GM23338 (cell line): ENCODE results near the gene QKI.

Experiments
- EZH2 ChIP-seq: fragments of 200-600 bp; sonication (generic); IDR thresholded peaks from one replicate; pipeline ENCODE4 v1.8.0; 2017; ENCODE audit warnings: antibody characterized with exemption, mild to moderate bottlenecking, low read depth; ENCODE audit not compliant: unreplicated experiment
- EZH2phosphoT487 ChIP-seq: fragments of 200-600 bp; sonication (generic); IDR thresholded peaks from one replicate; pipeline ENCODE4 v1.8.1; 2018; ENCODE audit warnings: antibody characterized with exemption; ENCODE audit not compliant: unreplicated experiment
- JUNB ChIP-seq: IDR thresholded peaks from one replicate; pipeline ENCODE4 v1.6.1; 2016; ENCODE audit warnings: antibody characterized with exemption; ENCODE audit not compliant: unreplicated experiment
- POLR2AphosphoS5 ChIP-seq: IDR thresholded peaks from 2 replicates; pipeline ENCODE4 v1.6.1; 2016; ENCODE audit warnings: antibody characterized with exemption, low read depth
- STAT1 ChIP-seq: IDR thresholded peaks from one replicate; pipeline ENCODE4 v1.6.1; 2016; ENCODE audit warnings: antibody characterized with exemption; ENCODE audit not compliant: unreplicated experiment
- ZNF114 ChIP-seq: fragments of 250-450 bp; sonication (Bioruptor Pico); IDR thresholded peaks from 2 replicates; pipeline ENCODE4 v1.5.0; 2020; ENCODE audit warnings: mild to moderate bottlenecking, moderate library complexity
- TF ChIP-seq, protein P1 (sequence below): IDR thresholded peaks from one replicate; pipeline ENCODE4 v1.6.1; 2018; ENCODE audit warnings: antibody characterized with exemption; ENCODE audit not compliant: unreplicated experiment
- TF ChIP-seq, protein P2 (sequence below), 2 experiments: fragments of 200-600 bp in 1 of 2; sonication (generic) in 1 of 2; conservative IDR thresholded peaks; 2 replicates each; pipeline versions ENCODE4 v1.5.1 to v1.6.1; 2016 to 2017; ENCODE audit warnings: antibody characterized with exemption in 2 of 2, low read depth in 2 of 2, mild to moderate bottlenecking in 2 of 2, moderate library complexity in 1 of 2

DNA sequence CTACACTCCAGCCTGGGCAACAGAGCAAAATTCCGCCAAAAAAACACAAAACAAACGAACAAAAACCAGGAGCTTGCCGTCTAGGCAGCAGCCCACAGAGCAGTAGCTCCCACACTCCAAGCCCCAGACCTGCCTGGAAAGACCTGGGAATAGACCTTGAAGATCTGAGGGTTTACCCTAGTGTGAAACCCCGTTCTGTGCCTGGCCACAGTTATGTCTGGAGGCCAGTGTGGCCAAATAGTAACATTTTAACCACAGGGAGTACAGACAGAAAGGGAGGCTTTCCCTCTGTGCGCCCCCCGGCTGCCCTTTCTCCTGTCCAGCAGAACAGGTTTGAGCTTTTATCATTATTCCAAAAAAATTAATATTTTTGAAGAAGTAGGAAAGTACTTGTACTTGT, 172.4 kb downstream of the QKI start:
- TF ChIP-seq ZNF114 (no peak), JUNB (no peak), STAT1 (no peak), EZH2phosphoT487 (no peak), POLR2AphosphoS5 (no peak), EZH2 (no peak)
- TF ChIP-seq, protein P1, sequence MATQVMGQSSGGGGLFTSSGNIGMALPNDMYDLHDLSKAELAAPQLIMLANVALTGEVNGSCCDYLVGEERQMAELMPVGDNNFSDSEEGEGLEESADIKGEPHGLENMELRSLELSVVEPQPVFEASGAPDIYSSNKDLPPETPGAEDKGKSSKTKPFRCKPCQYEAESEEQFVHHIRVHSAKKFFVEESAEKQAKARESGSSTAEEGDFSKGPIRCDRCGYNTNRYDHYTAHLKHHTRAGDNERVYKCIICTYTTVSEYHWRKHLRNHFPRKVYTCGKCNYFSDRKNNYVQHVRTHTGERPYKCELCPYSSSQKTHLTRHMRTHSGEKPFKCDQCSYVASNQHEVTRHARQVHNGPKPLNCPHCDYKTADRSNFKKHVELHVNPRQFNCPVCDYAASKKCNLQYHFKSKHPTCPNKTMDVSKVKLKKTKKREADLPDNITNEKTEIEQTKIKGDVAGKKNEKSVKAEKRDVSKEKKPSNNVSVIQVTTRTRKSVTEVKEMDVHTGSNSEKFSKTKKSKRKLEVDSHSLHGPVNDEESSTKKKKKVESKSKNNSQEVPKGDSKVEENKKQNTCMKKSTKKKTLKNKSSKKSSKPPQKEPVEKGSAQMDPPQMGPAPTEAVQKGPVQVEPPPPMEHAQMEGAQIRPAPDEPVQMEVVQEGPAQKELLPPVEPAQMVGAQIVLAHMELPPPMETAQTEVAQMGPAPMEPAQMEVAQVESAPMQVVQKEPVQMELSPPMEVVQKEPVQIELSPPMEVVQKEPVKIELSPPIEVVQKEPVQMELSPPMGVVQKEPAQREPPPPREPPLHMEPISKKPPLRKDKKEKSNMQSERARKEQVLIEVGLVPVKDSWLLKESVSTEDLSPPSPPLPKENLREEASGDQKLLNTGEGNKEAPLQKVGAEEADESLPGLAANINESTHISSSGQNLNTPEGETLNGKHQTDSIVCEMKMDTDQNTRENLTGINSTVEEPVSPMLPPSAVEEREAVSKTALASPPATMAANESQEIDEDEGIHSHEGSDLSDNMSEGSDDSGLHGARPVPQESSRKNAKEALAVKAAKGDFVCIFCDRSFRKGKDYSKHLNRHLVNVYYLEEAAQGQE, result no peak
- TF ChIP-seq, protein P2, sequence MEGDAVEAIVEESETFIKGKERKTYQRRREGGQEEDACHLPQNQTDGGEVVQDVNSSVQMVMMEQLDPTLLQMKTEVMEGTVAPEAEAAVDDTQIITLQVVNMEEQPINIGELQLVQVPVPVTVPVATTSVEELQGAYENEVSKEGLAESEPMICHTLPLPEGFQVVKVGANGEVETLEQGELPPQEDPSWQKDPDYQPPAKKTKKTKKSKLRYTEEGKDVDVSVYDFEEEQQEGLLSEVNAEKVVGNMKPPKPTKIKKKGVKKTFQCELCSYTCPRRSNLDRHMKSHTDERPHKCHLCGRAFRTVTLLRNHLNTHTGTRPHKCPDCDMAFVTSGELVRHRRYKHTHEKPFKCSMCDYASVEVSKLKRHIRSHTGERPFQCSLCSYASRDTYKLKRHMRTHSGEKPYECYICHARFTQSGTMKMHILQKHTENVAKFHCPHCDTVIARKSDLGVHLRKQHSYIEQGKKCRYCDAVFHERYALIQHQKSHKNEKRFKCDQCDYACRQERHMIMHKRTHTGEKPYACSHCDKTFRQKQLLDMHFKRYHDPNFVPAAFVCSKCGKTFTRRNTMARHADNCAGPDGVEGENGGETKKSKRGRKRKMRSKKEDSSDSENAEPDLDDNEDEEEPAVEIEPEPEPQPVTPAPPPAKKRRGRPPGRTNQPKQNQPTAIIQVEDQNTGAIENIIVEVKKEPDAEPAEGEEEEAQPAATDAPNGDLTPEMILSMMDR (conservative IDR thresholded peaks at IDR 0.05; ENCODE audit: low read depth in 2 of 2), result no peak
